ES-I3 (cell line): ENCODE results near the gene MORN2.

Experiments
- H3K36me3 ChIP-seq: 2 replicates; pipeline ENCODE4 v1.6.1; 2013; ENCODE audit warnings: mild to moderate bottlenecking, low read length, control low read depth, moderate library complexity; ENCODE audit not compliant: insufficient read depth
- H3K4me1 ChIP-seq: 2 replicates; pipeline ENCODE4 v1.6.1; 2013; ENCODE audit warnings: mild to moderate bottlenecking, control low read depth, low read length; ENCODE audit not compliant: insufficient read depth
- H3K9ac ChIP-seq: 2 replicates; pipeline ENCODE4 v1.6.1; 2013; ENCODE audit warnings: low read depth, mild to moderate bottlenecking, low read length, moderate library complexity
- H3K9me3 ChIP-seq: 2 replicates; pipeline ENCODE4 v1.6.1; 2013; ENCODE audit warnings: mild to moderate bottlenecking, low read length, moderate library complexity; ENCODE audit not compliant: control insufficient read depth, insufficient read depth

MORN2 gene

GRCh38 chr2:38909872-38910271, 34.1 kb downstream of the MORN2 start:
- H3K36me3 ChIP-seq: no peaks in the 10 kb centered on the region
- H3K9me3 ChIP-seq: no peaks in the 10 kb centered on the region
- no peak overlapping the region for H3K9ac ChIP-seq
- H3K4me1 ChIP-seq: no peaks in the 10 kb centered on the region

GRCh38 chr2:38911191-38911590, 35.4 kb downstream of the MORN2 start:
- Histone ChIP-seq H3K9me3 (no peaks in the 10 kb centered on the region), H3K9ac (no peak overlapping the region), H3K36me3 (no peaks in the 10 kb centered on the region), H3K4me1 (no peaks in the 10 kb centered on the region)

GRCh38 chr2:38912619-38913018, 36.8 kb downstream of the MORN2 start:
- H3K9me3 ChIP-seq: no peaks in the 10 kb centered on the region
- no peaks in the 10 kb centered on the region for H3K36me3 ChIP-seq
- no peak overlapping the region for H3K9ac ChIP-seq
- H3K4me1 ChIP-seq: no peaks in the 10 kb centered on the region

- Histone ChIP-seq H3K36me3 (no peaks in the 10 kb centered on the region), H3K4me1 (peaks cover 3% of the 10 kb centered on the region; the same call in 1 of the 2 replicates), H3K9ac (no peak overlapping the region), H3K9me3 (no peaks in the 10 kb centered on the region)
Observed at GRCh38 chr2:38922389-38922788, 46.6 kb downstream of the MORN2 start.

- H3K4me1 ChIP-seq: peaks cover 3% of the 10 kb centered on the region; the same call in 1 of the 2 replicates
- no peaks in the 10 kb centered on the region for H3K36me3 ChIP-seq
- H3K9me3 ChIP-seq: no peaks in the 10 kb centered on the region
- no peak overlapping the region for H3K9ac ChIP-seq
Observed at GRCh38 chr2:38922902-38923301, 47.1 kb downstream of the MORN2 start.

- Histone ChIP-seq H3K9me3 (no peaks in the 10 kb centered on the region), H3K9ac (no peak overlapping the region), H3K36me3 (no peaks in the 10 kb centered on the region), H3K4me1 (peaks cover 3% of the 10 kb centered on the region; the same call in 1 of the 2 replicates)
Observed at GRCh38 chr2:38925982-38926381, 50.2 kb downstream of the MORN2 start.

GRCh38 chr2:38930600-38930999, 54.8 kb downstream of the MORN2 start:
- no peaks in the 10 kb centered on the region for H3K36me3 ChIP-seq
- H3K9me3 ChIP-seq: no peaks in the 10 kb centered on the region
- H3K4me1 ChIP-seq: no peaks in the 10 kb centered on the region
- no peak overlapping the region for H3K9ac ChIP-seq
